GM12892 (cell line): Measurements from ENCODE around the gene ZDHHC11.
"Not testable (repeated sequence)": the region's sequence is repeated elsewhere in the genome, so short reads cannot be mapped to it uniquely, and the experiment has no call there.

Source experiments
- POLR2A ChIP-seq: IDR thresholded peaks from 2 replicates; pipeline ENCODE4 v1.6.1; 2011; ENCODE audit warnings: low read depth, low read length, control low read depth
- POLR2AphosphoS5 ChIP-seq: IDR thresholded peaks from 2 replicates; pipeline ENCODE4 v1.6.1; 2011; ENCODE audit warnings: low read depth, low read length, control low read depth
- TAF1 ChIP-seq: IDR thresholded peaks from 2 replicates; pipeline ENCODE4 v1.6.1; 2011; ENCODE audit warnings: low read depth, mild to moderate bottlenecking, control low read depth, low read length, borderline replicate concordance

GRCh38 chr5:847212-847611 is 3.6 kb downstream of the ZDHHC11 start:
- TF ChIP-seq POLR2AphosphoS5, TAF1, POLR2A: not testable (repeated sequence)
